Psoas muscle (tissue), 8 donors: ENCODE measurements around the gene LGR4. TPM values are rescaled to one million over a fixed set of nuclear protein-coding genes. Genes with fewer than 3 reads are reported as not detected.

Source experiments
- ATAC-seq, 4 donors: fragments of 200-7000 bp; cut with Tn5 transposase; one replicate each; pipeline ENCODE4 v1.9.1; 2020; ENCODE audit warnings: moderate library complexity in 3 of 4, mild to moderate bottlenecking in 2 of 4
- DNase-seq, 2 donors: peaks; one replicate each; pipeline ENCODE4 v3.0.0-alpha.2; 2020
- H3K27ac ChIP-seq: fragments of 200-600 bp; one replicate; pipeline ENCODE4 v1.8.0; 2022
- H3K27me3 ChIP-seq, 3 donors: fragments of 200-600 bp in 1 of 3; one replicate each; pipeline versions ENCODE4 v1.6.1 to v1.8.0; 2013 to 2022; ENCODE audit warnings: low read length in 2 of 3, mild to moderate bottlenecking in 2 of 3, moderate library complexity in 1 of 3; ENCODE audit not compliant: insufficient read depth in 3 of 3
- H3K36me3 ChIP-seq, 2 donors: fragments of 200-600 bp in 1 of 2; one replicate each; pipeline versions ENCODE4 v1.6.1 to v1.8.0; 2013 to 2022; ENCODE audit warnings: low read depth in 1 of 2, mild to moderate bottlenecking in 1 of 2, moderate library complexity in 1 of 2; ENCODE audit not compliant: insufficient read depth in 1 of 2
- H3K4me1 ChIP-seq: fragments of 200-600 bp; one replicate; pipeline ENCODE4 v1.8.0; 2022
- H3K4me3 ChIP-seq: fragments of 200-600 bp; one replicate; pipeline ENCODE4 v1.8.0; 2022; ENCODE audit warnings: mild to moderate bottlenecking
- H3K9me3 ChIP-seq: fragments of 200-600 bp; one replicate; pipeline ENCODE4 v1.8.0; 2022
- CTCF ChIP-seq: fragments of 200-600 bp; IDR thresholded peaks from one replicate; pipeline ENCODE4 v1.8.0; 2022; ENCODE audit warnings: antibody characterized with exemption
- WGBS, 3 donors: extraction: QIAGEN DNeasy Blood & Tissue Kit; methylation state at CpG; one replicate each; pipeline versions ENCODE4 v1.1.6 to v1.1.7; 2013; 5-methylcytosine and 5-hydroxymethylcytosine counted together
- intact Hi-C, 2 donors: fragments of 100-400 bp; cut with DNase I; formaldehyde crosslinking; loops; one replicate each; pipeline versions ENCODE4 v1.11.0 to v1.14.2; 2022
- polyA plus RNA-seq, 3 donors: library from polyadenylated mRNA; stranded (reverse); fragments of 200-250 nt; gene quantifications; one replicate each; pipeline ENCODE4 v1.2.3, GENCODE V29; 2013
- total RNA-seq, 4 donors: library from RNA; stranded (reverse); fragmentation: NEBNext Ultra II Directional in 2 of 4; extraction: Animal tissue kit (Norgen Biotek cat#: 25700) in 2 of 4; gene quantifications; one replicate each; pipeline versions ENCODE4 v1.2.1 to v1.2.4, GENCODE V29; 2021 to 2023
- donor health status: healthy with polysubstance abuse.
- donor health status: DM: no; HTN: no; CAD: no; lungs with moderate emphysema.
- donor health status: Bipolar disorder and iron deficiency.
- donor health status: healthy.
- donor health status: DM: yes; HTN: yes; CAD: no.
- donor health status: DM: no; HTN: no; CAD: no.
- donor health status: DM: no; HTN: no; CAD: no.
- donor health status: DM: yes; HTN: yes; CAD: no.

Gene LGR4
- total and polyA plus RNA-seq, 7 donors = 3.9 to 15.2 (median 8.0) TPM

- ATAC-seq (no peak), DNase-seq (no peak)
- Histone ChIP-seq H3K36me3 (peaks cover 0 to 3% of the 10 kb centered on the region in 2 donors), H3K9me3 (no peaks in the 10 kb centered on the region), H3K4me3 (peak overlapping the region; percentile 89), H3K27me3 (no peaks in the 10 kb centered on the region), H3K27ac (peak overlapping the region; percentile 94), H3K4me1 (peaks cover 37% of the 10 kb centered on the region)
- no peak for TF ChIP-seq CTCF
- intact Hi-C loops = loop anchor here in 1 of 2 donors (2.0 to 5.0 kb wide), 2 partner anchors 35 to 600 kb away; partner anchors contain the start of genes KIF18A, LGR4 and METTL15
- WGBS, 3 donors = 96 to 97% (median 96%) methylated on average over 4 of the region's 4 CpGs
Observed at GRCh38 chr11:27507557-27508322, 35.1 kb upstream of the LGR4 start.

- peak; percentile 99 for ATAC-seq
- DNase-seq = peak; percentile 96 to 97
- H3K36me3 ChIP-seq = peaks cover 3 to 9% of the 10 kb centered on the region in 2 donors
- H3K27ac ChIP-seq = peak within 1 kb of the TSS; percentile 94
- no peaks in the 10 kb centered on the region for H3K27me3 ChIP-seq
- WGBS, 3 donors = 0 to 1% (median 0%) methylated on average over 60 of the region's 60 CpGs
- TF ChIP-seq CTCF = no peak
- H3K9me3 ChIP-seq = no peaks in the 10 kb centered on the region
- intact Hi-C loops = loop anchor here in 1 of 2 donors (2.0 to 5.0 kb wide), 2 partner anchors 34 to 601 kb away; partner anchors contain the start of genes KIF18A, LGR4 and METTL15
- H3K4me1 ChIP-seq = peaks cover 46% of the 10 kb centered on the region
- H3K4me3 ChIP-seq = peak within 1 kb of the TSS; percentile 89
Observed at GRCh38 chr11:27506200-27507182, 33.9 kb upstream of the LGR4 start, which contains the start of gene LIN7C. TSS of gene LIN7C (minus strand) at chr11:27506769. CDS start at chr11:27506752, 17 bp downstream.

- DNase-seq (no peak), ATAC-seq (peak in 1 of 4 donors; percentile 5)
- Histone ChIP-seq H3K9me3 (no peaks in the 10 kb centered on the region), H3K36me3 (peaks cover 3 to 16% of the 10 kb centered on the region in 2 donors), H3K27me3 (no peaks in the 10 kb centered on the region), H3K27ac (peak overlapping the region; percentile 94), H3K4me3 (peak overlapping the region; percentile 89), H3K4me1 (peaks cover 46% of the 10 kb centered on the region)
- intact Hi-C loops = loop anchor here in 1 of 2 donors (2.0 to 5.0 kb wide), 2 partner anchors 33 to 602 kb away; partner anchors contain the start of genes KIF18A, LGR4 and METTL15
- 6 to 7% (median 6%) methylated on average over 5 of the region's 5 CpGs for WGBS, 3 donors
- no peak for TF ChIP-seq CTCF
Observed at GRCh38 chr11:27505781-27506180, 33.2 kb upstream of the LGR4 start.

GRCh38 chr11:27504205-27504604 lies 31.6 kb upstream of the LGR4 start:
- Histone ChIP-seq H3K27me3 (no peaks in the 10 kb centered on the region), H3K36me3 (peaks cover 3 to 31% of the 10 kb centered on the region in 2 donors), H3K9me3 (no peaks in the 10 kb centered on the region), H3K4me3 (no peak overlapping the region), H3K4me1 (peaks cover 46% of the 10 kb centered on the region), H3K27ac (no peak overlapping the region)
- ATAC-seq = no peak
- TF ChIP-seq CTCF = no peak
- DNase-seq = no peak
- 62 to 70% (median 63%) methylated on average over 2 of the region's 2 CpGs for WGBS, 3 donors
- intact Hi-C loops = no loop called here
